HuH-7.5 (cell line): Measurements from ENCODE around the gene CMSS1.

Experiments used
- DNase-seq: peaks from one replicate; pipeline ENCODE4 v3.0.0; 2011; ENCODE audit warnings: low spot score

Gene CMSS1

DNA sequence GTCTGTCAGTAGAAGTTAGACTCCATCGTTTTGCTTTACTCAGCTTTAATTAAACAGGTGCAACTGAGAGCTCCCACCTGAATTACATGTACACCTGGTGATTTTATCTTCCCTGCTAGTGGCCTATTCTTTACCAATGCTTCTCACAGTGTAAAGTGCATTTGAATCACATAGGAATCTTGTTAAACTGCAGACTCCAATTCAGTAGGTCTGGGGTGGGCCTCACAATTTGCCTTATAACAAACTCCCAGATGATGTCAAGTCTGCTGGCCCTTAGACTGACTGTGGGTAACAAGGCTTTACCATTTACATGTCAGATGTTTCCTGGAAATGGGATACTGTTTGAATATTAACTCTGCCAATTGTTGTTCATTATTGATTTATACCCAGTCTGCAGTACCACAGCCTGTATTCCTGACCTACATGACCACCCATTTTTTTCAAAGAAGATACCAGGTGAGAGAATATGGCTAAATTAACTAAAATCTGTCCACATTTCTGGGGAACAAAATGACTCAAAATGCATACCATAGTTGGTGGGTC is 37.2 kb downstream of the CMSS1 start:
- no peak for DNase-seq

DNA sequence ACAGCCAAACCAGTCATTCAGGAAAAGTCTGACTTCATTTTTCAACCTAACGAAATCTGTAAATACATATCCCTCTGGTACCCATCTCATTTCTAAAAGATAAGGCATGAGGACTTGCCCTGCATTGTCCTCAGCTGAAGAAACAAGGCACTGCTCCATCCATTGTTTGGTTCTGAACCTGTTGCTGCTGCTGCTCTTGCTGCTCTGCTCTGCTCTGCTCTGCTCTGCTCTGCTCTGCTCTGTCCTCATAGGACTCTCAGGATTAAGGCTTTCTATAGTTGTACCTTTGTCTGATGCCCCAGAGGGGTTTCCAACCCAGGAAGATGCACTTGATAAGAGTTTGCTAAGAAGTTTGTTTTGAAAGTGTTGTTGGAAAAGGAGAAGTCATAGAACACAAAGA is 38.2 kb downstream of the CMSS1 start:
- DNase-seq: no peak

DNA sequence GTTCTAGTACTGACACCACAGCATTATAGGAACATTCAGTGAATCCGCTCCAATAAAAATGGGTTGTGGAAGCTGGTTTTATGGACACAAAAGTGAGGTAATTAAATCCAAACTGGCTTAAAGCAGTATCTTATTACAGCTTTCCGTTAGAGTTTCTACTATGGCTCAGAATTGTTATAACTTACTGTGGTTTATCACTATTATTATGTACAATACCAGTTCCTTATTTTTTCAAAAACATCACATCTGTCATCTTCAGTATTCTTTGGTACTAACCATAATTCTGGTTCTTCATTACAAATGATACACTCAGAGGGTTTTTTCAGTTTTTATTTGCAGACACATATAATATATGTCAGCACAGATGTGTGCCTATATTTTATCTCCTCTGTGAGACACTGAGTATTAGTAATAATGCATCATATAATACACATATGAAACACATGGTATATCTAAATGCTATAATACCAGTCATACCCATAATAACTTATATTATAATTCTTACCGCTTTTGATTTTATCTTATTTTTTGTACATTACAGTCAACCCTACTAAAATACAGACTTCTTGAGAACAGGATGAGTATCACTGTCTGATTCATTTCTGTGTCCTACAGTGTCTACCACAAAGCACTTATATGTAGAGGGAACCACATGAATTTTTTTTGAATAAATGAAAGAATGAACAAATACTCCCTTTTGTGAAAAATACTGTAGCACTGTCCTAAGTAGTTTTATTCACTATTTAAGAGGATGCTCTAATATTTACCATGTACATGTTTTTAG is 39.0 kb downstream of the CMSS1 start:
- DNase-seq: no peak

GRCh38 chr3:99857278-99857677 is 39.6 kb downstream of the CMSS1 start:
- no peak for DNase-seq

GRCh38 chr3:99858469-99858868 is 40.8 kb downstream of the CMSS1 start:
- no peak for DNase-seq

GRCh38 chr3:99859825-99860224 is 42.2 kb downstream of the CMSS1 start:
- DNase-seq: no peak

DNA sequence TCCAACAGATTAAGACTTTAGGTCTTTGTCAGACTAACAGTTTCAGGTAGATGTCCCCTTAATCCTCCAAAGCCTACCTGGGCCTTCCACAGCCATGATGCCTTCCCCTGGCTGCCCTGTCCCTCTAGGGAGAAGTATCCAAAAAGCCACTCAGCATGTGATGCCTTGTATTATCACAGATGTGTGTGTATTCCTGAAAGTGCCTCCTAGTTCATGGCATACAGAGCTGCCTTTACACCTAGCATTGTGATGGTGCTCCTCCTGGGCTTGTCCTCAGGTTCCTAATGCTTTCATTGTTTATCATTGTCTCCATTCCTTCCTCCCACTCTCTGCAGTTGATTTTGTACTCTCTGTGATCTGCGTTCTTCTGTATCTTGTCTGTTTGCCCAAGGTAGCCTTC is 43.6 kb downstream of the CMSS1 start:
- DNase-seq: no peak

DNA sequence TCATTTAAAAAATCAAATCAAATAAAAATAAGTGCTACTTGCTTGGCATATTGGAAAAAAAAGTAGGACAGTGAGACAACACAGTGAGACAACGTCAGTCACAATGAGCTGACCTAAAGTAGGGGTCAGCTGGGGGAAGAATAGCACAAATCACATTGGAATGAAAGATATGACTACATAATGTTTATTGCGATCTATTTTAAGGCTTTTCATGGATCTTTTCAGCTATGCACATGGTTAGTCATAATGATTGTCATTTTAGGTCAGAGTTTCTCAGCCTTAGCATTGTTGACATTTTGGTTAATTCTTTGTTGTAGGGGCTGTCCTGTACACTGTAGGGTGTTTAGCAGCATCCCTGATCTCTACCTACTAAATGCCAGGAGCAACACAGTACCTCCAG is 44.5 kb downstream of the CMSS1 start:
- no peak for DNase-seq

DNA sequence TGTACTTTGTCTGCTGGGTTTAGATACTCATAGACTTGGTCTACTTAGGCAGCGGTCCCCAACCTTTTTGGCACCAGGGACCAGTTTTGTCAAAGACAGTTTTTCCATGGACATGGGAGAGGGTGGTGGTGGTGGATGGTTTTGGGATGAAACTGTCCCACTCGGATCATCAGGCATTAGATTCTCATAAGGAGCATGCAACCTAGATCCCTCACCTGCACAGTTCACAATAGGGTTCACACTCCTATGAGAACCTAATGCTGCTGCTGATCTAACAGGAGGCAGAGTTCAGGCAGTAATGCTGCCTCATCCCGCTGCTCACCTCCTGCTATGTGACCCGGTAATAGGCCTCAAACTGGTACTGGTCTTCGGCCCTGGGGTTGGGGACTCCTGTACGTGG is 45.3 kb downstream of the CMSS1 start:
- no peak for DNase-seq

DNA sequence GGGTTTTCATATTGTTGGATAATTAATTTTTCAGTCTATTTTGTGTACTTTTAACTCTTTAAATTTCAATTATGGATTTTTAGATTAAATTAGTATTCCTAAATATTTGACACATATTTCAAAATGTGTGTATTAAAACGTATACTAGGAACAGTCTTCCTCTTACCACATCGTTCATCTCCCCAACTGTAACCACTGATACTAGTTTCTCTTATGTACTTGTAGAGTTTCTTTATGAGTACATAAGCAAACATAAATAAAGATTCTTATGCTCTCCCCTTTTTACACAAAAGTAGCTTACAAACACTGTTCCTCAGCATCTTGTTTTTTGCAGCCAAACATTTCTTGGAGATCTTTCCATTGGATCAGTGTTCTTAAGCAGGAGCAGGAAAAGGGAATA is 45.9 kb downstream of the CMSS1 start:
- no peak for DNase-seq

GRCh38 chr3:99864289-99864688 is 46.6 kb downstream of the CMSS1 start:
- DNase-seq: no peak

- DNase-seq: no peak
Observed at GRCh38 chr3:99865321-99865720, 47.7 kb downstream of the CMSS1 start.

- no peak for DNase-seq
Observed at GRCh38 chr3:99866261-99866761, 48.6 kb downstream of the CMSS1 start.

DNA sequence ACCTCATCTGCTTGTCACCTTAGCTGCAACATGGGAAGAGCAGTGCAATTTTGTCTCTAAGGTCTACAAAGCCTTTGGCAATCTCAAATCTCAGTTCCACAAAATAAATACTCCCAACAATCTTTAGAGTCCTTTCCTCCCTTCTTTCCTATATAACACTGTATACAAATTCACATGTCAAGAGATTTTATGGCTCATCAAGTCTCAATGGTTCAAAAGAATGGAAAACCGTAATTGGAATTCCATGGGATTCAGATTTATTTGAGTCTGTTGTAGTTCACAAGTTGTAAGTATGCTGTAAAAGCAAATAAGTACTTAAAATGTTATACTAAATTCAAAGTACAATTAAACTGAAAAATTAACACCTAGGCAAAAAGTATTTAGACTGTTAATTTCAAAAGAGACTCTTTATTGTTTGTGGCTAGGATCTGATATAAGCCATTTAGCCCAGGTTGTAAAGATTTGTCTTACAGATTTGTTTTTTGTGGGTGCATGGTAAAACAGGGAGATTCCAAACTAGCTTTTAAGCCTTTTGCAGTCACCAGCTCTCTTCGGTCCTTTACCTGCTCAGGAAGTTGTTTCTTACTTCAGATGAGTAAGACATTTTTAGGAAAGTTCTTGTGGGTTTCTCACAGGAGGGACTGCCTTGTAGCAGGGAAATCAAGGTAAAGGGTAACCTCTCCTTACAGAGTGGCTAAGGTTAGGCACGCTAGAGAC is 50.1 kb downstream of the CMSS1 start:
- DNase-seq: no peak

DNA sequence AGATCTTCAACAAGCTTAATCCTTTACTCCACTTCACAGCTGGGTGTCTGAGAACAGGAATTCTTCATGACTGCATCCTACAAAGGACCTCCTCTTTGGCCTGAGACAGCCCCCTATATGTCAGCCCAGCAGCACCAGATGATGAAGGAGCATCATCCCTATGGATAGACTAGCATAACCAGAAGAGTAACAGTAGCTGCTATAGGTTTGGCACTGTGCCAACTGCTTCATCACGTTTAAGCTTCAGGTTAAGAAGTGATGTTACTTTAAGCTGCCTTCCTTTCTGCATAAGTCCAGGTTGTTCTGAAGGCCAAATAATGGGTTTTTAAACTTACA is 50.6 kb downstream of the CMSS1 start:
- no peak for DNase-seq

- DNase-seq: no peak
Observed at GRCh38 chr3:99869621-99870020, 52.0 kb downstream of the CMSS1 start.

- no peak for DNase-seq
Observed at GRCh38 chr3:99870712-99871111, 53.0 kb downstream of the CMSS1 start.

GRCh38 chr3:99871231-99872045 is 53.8 kb downstream of the CMSS1 start:
- DNase-seq: no peak

DNA sequence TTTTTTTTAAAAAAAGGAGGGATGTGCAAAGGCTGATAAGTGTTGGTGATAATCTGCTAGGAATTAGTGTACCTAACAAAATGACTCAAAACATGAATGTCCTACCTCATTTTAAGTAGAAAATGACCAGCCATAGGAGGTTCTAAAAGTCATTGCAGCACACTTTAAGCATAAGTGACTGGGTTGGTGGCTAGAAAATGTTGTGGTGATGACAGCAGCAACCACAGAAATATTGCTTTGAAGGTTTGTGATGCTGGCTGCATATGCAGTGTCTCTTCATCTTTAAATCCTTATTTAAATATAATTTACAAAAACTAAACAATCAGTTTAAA is 55.2 kb downstream of the CMSS1 start:
- DNase-seq: no peak

- no peak for DNase-seq
Observed at GRCh38 chr3:99873269-99874102, 55.8 kb downstream of the CMSS1 start.

DNA sequence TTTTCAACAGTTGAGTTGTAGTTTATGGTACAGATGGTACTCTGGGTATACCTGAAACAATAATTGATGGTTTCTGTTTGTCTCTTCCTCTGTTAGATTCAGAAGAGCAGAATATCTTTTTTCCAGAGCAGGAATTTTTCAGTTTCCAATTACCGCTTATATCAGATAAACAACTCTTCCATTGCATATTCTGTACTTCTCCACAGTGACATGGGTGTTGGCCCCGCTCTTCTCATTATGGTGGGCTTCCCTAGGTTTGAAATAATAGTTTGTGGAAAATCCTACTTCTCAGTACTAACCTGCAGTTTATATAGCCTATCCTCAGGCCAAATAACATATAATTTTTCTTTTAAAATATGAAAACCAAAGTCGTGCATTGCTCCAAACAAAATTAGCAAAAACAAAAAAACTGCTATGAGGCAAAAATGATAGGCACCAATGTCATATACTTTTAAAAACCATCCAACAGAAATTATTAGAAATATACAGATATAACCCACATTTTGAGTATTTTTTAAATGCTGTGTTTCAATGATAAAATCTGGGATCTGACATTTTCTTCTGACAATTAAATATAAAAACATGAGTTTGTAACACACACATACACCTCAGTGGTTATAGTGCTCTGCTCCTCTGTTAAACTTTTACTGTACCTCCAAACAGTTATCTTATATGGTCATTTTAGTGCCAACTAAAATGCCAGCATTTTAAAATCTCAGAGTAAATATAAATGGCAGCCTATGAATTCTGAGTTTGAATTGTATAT is 56.8 kb downstream of the CMSS1 start:
- no peak for DNase-seq
